SU-DHL-6 (cell line): ENCODE data around the gene GASK1B.

Experiments
- CTCF ChIP-seq: fragments of 200-600 bp; sonication (generic); IDR thresholded peaks from one replicate; pipeline ENCODE4 v1.5.1; 2017; ENCODE audit warnings: antibody characterized with exemption, mild to moderate bottlenecking, low read length, moderate library complexity; ENCODE audit not compliant: insufficient read depth, poor library complexity, severe bottlenecking
- EZH2phosphoT487 ChIP-seq: fragments of 200-600 bp; sonication (generic), shearing (Covaris generic); conservative IDR thresholded peaks from 2 replicates; pipeline ENCODE4 v1.6.1; 2018; ENCODE audit warnings: mild to moderate bottlenecking, antibody characterized with exemption, low read length, moderate library complexity, mixed read lengths

GRCh38 chr4:158176108-158176507 is 3.3 kb upstream of the GASK1B start:
- no peak for TF ChIP-seq CTCF
- no peak for TF ChIP-seq EZH2phosphoT487
